HL-60 (cell line): ENCODE measurements around the gene NKIRAS2.

Source experiments
- CTCF ChIP-seq: IDR thresholded peaks from one replicate; pipeline ENCODE4 v1.5.1; 2011; ENCODE audit warnings: low read length, control low read depth, inconsistent platforms; ENCODE audit not compliant: insufficient read depth
- POLR2AphosphoS5 ChIP-seq: IDR thresholded peaks from 2 replicates; pipeline ENCODE4 v1.6.1; 2012; ENCODE audit warnings: low read depth
- REST ChIP-seq: IDR thresholded peaks from 2 replicates; pipeline ENCODE4 v1.6.1; 2012; ENCODE audit warnings: low read depth; ENCODE audit not compliant: insufficient replicate concordance
- SPI1 ChIP-seq: IDR thresholded peaks from 2 replicates; pipeline ENCODE4 v1.6.1; 2012; ENCODE audit warnings: low read depth, mild to moderate bottlenecking, borderline replicate concordance

GRCh38 chr17:41989702-41990419, 30.0 kb upstream of the NKIRAS2 start:
- TF ChIP-seq CTCF = no peak
- TF ChIP-seq REST = no peak
- no peak for TF ChIP-seq POLR2AphosphoS5
- TF ChIP-seq SPI1 = no peak
